OCI-LY3 (cell line): ENCODE measurements around the gene CNP.
"Not testable (repeated sequence)": the region's sequence is repeated elsewhere in the genome, so short reads cannot be mapped to it uniquely, and the experiment has no call there.

Source experiments
- H2AFZ ChIP-seq: fragments of 200-600, 300-600 bp; shearing (Covaris generic); 2 replicates; pipeline ENCODE4 v1.6.0; 2014; ENCODE audit warnings: antibody characterized with exemption, low read depth, low read length
- H3K27ac ChIP-seq: fragments of 200-600, 300-600 bp; sonication (generic); 2 replicates; pipeline ENCODE4 v1.5.1; 2014; ENCODE audit warnings: mild to moderate bottlenecking, low read length, moderate library complexity, mixed read lengths
- H3K27me3 ChIP-seq: fragments of 200-600, 300-600 bp; sonication (generic); 2 replicates; pipeline ENCODE4 v1.6.1; 2014; ENCODE audit warnings: low read depth, low read length, mixed read lengths
- H3K36me3 ChIP-seq: fragments of 200-600, 300-600 bp; sonication (generic); replicated peaks from 2 replicates; pipeline ENCODE3; 2014; ENCODE audit warnings: low read depth, low read length, mixed read lengths
- H3K4me1 ChIP-seq: fragments of 300-600, 200-600 bp; sonication (generic); 2 replicates; pipeline ENCODE4 v1.6.1; 2014; ENCODE audit warnings: low read length, mixed read lengths
- H3K4me2 ChIP-seq: fragments of 200-600, 300-600 bp; sonication (generic); 2 replicates; pipeline ENCODE4 v1.6.1; 2014; ENCODE audit warnings: low read length, mixed read lengths
- H3K4me3 ChIP-seq: fragments of 300-600, 200-600 bp; sonication (generic); 2 replicates; pipeline ENCODE4 v1.5.1; 2014; ENCODE audit warnings: antibody characterized with exemption, mild to moderate bottlenecking, low read length, moderate library complexity
- H3K79me2 ChIP-seq: fragments of 300-600, 200-600 bp; shearing (Covaris generic); 2 replicates; pipeline ENCODE4 v1.6.1; 2014; ENCODE audit warnings: mild to moderate bottlenecking, low read length, mixed read lengths
- H3K9ac ChIP-seq: fragments of 300-600, 200-600 bp; shearing (Covaris generic); 2 replicates; pipeline ENCODE4 v1.6.0; 2014; ENCODE audit warnings: mild to moderate bottlenecking, low read length, moderate library complexity
- H3K9me3 ChIP-seq: fragments of 200-600, 300-600 bp; shearing (Covaris generic); 2 replicates; pipeline ENCODE4 v1.6.1; 2014; ENCODE audit warnings: low read length, mixed read lengths; ENCODE audit not compliant: insufficient read depth
- H4K20me1 ChIP-seq: fragments of 200-600, 300-600 bp; sonication (generic); 2 replicates; pipeline ENCODE4 v1.6.1; 2016; ENCODE audit warnings: low read length, mixed read lengths; ENCODE audit not compliant: insufficient read depth
- EZH2phosphoT487 ChIP-seq: fragments of 200-600 bp; shearing (Covaris generic); IDR thresholded peaks from 2 replicates; pipeline ENCODE4 v1.6.1; 2018; ENCODE audit warnings: antibody characterized with exemption, mixed run types, low read depth
- TF ChIP-seq, protein P1 (sequence below): fragments of 200-600, 300-600 bp; sonication (generic); IDR thresholded peaks from 2 replicates; pipeline ENCODE4 v1.5.1; 2014; ENCODE audit warnings: antibody characterized with exemption, low read length, low read depth

CNP gene

DNA sequence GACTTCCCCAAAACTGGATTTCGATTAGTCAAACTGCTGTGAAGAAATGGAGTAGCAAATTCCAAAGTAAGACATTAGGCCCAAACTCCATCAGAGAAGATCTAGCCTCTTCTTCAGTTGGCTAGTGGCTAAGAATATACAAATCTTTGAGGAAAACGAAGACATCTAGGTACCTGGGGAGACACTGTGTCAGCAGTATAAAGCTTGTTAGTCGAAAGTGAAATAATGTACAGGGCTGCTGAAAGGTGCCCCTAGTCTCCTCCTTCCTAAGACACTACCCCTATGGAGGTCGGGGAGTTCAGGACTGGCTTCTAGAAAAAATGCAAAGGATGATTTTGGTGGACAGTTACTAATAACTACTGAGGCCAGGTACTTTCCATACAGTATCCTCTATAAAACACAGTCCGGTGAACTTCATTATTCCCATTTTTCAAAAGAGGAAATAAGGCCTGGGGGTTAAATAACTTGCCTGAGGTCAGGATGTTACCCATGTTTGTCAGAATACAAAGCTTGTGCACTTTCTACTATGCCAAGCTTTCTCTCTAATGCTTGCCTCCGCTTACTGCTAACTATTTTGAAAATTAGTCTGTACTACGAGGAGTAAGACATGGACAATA is 35.7 kb downstream of the CNP start:
- Histone ChIP-seq H3K4me2 (no peak overlapping the region), H3K27me3 (no peaks in the 10 kb centered on the region), H3K4me1 (peaks cover 11% of the 10 kb centered on the region), H3K36me3 (peaks cover 38% of the 10 kb centered on the region), H3K27ac (no peak overlapping the region), H3K9ac (no peak overlapping the region), H2AFZ (no peak overlapping the region), H4K20me1 (peaks cover 35% of the 10 kb centered on the region), H3K79me2 (peaks cover 69% of the 10 kb centered on the region), H3K9me3 (no peaks in the 10 kb centered on the region), H3K4me3 (no peak overlapping the region)
- no peak for TF ChIP-seq EZH2phosphoT487
- TF ChIP-seq, protein P1, sequence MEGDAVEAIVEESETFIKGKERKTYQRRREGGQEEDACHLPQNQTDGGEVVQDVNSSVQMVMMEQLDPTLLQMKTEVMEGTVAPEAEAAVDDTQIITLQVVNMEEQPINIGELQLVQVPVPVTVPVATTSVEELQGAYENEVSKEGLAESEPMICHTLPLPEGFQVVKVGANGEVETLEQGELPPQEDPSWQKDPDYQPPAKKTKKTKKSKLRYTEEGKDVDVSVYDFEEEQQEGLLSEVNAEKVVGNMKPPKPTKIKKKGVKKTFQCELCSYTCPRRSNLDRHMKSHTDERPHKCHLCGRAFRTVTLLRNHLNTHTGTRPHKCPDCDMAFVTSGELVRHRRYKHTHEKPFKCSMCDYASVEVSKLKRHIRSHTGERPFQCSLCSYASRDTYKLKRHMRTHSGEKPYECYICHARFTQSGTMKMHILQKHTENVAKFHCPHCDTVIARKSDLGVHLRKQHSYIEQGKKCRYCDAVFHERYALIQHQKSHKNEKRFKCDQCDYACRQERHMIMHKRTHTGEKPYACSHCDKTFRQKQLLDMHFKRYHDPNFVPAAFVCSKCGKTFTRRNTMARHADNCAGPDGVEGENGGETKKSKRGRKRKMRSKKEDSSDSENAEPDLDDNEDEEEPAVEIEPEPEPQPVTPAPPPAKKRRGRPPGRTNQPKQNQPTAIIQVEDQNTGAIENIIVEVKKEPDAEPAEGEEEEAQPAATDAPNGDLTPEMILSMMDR, result no peak

DNA sequence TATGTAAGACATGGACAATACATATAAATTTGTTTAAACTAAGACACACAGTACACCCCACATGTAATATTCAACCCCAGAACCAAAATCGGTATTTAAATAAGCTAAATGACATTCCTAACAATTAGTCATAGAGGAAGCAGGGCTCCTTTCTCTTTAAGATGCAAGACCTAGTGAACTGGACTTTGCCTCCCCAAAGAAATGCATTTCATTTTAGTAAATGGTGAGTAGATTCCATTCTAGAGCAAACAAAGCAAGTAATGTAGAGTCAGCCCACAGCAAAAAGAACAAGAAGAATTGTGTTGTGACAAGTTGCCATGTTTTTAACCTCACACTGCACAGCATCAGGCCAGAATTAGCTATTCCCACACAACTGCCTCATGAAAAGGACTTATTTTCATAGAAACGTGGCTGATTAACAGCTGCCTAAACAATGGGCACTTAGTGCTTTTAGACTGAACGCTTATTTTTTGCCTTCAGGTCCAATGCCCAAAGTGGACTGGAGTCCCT is 36.3 kb downstream of the CNP start:
- TF ChIP-seq, protein P1, result no peak
- no peak for TF ChIP-seq EZH2phosphoT487
- peaks cover 75% of the 10 kb centered on the region for H3K79me2 ChIP-seq
- no peak overlapping the region for H3K27ac ChIP-seq

DNA sequence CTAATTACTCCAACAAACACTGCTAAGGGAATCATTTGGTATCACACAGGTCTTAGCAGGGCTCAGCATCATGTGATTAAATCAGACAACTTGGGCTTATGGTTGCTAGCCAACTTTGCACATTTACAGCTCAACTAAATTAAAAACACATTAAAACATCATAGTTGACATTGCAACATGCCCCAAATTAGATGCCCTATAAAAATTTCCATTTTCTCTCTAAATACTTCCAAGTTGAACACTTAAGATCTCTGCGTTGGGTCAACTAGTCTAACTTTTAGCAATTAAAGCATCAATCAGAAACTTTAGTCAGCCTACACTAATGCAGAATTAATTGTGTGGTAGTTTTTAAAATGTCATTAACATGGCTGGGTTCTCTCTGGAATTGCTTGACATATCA is 38.6 kb downstream of the CNP start:
- no peaks in the 10 kb centered on the region for H3K4me1 ChIP-seq
- no peak overlapping the region for H3K9ac ChIP-seq
- H2AFZ ChIP-seq, result no peak overlapping the region
- no peaks in the 10 kb centered on the region for H3K9me3 ChIP-seq
- no peak overlapping the region for H3K4me2 ChIP-seq
- H3K27ac ChIP-seq, result no peak overlapping the region
- H3K27me3 ChIP-seq, result no peaks in the 10 kb centered on the region
- peaks cover 96% of the 10 kb centered on the region for H3K79me2 ChIP-seq
- no peak overlapping the region for H3K4me3 ChIP-seq
- peaks cover 50% of the 10 kb centered on the region for H4K20me1 ChIP-seq
- TF ChIP-seq EZH2phosphoT487, result no peak
- TF ChIP-seq, protein P1, result no peak
- H3K36me3 ChIP-seq, result peaks cover 29% of the 10 kb centered on the region

More for the DNA sequence above, 36.3 kb downstream of the CNP start:
- no peak overlapping the region for H2AFZ ChIP-seq
- H3K9ac ChIP-seq, result no peak overlapping the region
- H3K36me3 ChIP-seq, result peaks cover 36% of the 10 kb centered on the region
- H3K4me2 ChIP-seq, result no peak overlapping the region
- no peaks in the 10 kb centered on the region for H3K9me3 ChIP-seq
- no peaks in the 10 kb centered on the region for H3K27me3 ChIP-seq
- H3K4me1 ChIP-seq, result peaks cover 5% of the 10 kb centered on the region; the same call in 1 of the 2 replicates
- no peak overlapping the region for H3K4me3 ChIP-seq
- H4K20me1 ChIP-seq, result peaks cover 37% of the 10 kb centered on the region

DNA sequence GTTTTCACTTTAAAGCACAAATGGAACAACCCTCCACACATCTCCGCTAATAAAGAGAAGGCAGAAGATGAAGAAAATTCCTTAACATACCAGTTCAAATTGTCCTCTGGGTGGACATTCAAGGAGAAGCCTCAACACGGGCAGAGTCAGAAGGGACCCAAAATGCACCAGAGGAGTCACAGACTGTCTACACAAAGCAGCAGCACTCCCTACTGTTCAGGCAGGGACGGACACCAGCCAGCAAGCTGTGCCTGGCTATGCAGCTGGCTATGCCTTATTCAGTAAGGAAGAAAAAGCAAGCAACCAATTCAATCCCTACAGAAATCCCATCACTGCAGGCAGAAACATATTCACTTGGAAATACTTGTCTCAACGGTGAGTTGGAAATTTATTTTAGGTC is 42.6 kb downstream of the CNP start:
- Histone ChIP-seq H3K4me1 (no peaks in the 10 kb centered on the region), H3K4me2 (no peak overlapping the region), H3K27ac (no peak overlapping the region), H3K27me3 (no peaks in the 10 kb centered on the region), H3K36me3 (peaks cover 3% of the 10 kb centered on the region), H2AFZ (no peak overlapping the region), H3K9ac (no peak overlapping the region), H3K79me2 (peaks cover 98% of the 10 kb centered on the region), H3K9me3 (no peaks in the 10 kb centered on the region), H4K20me1 (peaks cover 66% of the 10 kb centered on the region), H3K4me3 (no peak overlapping the region)
- no peak for TF ChIP-seq EZH2phosphoT487
- TF ChIP-seq, protein P1, result peak; percentile 59

DNA sequence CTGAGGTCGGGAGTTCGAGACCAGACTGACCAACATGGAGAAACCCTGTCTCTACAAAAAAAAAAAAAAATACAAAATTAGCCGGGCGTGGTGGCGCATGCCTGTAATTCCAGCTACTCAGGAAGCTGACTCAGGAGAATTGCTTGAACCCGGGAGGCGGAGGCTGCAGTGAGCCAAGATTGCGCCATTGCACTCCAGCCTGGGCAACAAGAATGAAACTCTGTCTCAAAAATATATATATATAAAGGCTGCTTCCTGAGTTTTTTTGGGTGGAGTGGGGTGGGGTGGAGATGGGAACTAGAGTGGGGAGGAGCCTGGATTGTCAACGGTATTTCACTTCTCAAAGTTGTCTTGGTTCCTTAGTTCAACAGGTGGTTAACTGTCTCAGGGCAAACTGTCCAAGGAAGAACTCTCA is 43.7 kb downstream of the CNP start:
- Histone ChIP-seq H4K20me1 (peaks cover 55% of the 10 kb centered on the region), H3K4me1 (peaks cover 11% of the 10 kb centered on the region), H3K79me2 (peaks cover 98% of the 10 kb centered on the region)
- not testable (repeated sequence) for H3K4me2 ChIP-seq, H3K36me3 ChIP-seq, H3K9ac ChIP-seq, H3K9me3 ChIP-seq, H3K27ac ChIP-seq, H3K27me3 ChIP-seq, H2AFZ ChIP-seq, H3K4me3 ChIP-seq
